Breast epithelium (tissue), 4 donors: ENCODE measurements around the gene SNRPN. TPM values are rescaled to one million over a fixed set of nuclear protein-coding genes. Genes with fewer than 3 reads are reported as not detected.
A peak's percentile ranks its signal among the peaks of the same experiment; 100 is the strongest.

ENCODE experiments used
- DNase-seq, 2 donors: peaks; one replicate each; pipeline ENCODE4 v3.0.0-alpha.2; 2019; ENCODE audit warnings: low spot score in 2 of 2
- H3K27ac ChIP-seq, 2 donors: fragments of 200-600 bp; sonication (generic) in 1 of 2; one replicate each; pipeline ENCODE4 v1.5.1; 2016 to 2019; ENCODE audit warnings: mild to moderate bottlenecking in 1 of 2
- H3K27me3 ChIP-seq, 2 donors: fragments of 200-600 bp; sonication (generic) in 1 of 2; one replicate each; pipeline versions ENCODE4 v1.5.1 to v1.6.0; 2017 to 2019; ENCODE audit warnings: control low read depth in 1 of 2, mild to moderate bottlenecking in 1 of 2
- H3K36me3 ChIP-seq: fragments of 200-600 bp; one replicate; pipeline ENCODE4 v1.5.1; 2019
- H3K4me1 ChIP-seq, 2 donors: fragments of 200-600 bp; sonication (generic); one replicate each; pipeline ENCODE4 v1.5.1; 2016 to 2019; ENCODE audit warnings: control low read depth in 1 of 2
- H3K4me3 ChIP-seq, 3 donors: fragments of 200-600 bp; sonication (generic); 1 replicate in 2 of 3; 2 replicates in 1 of 3; pipeline ENCODE4 v1.5.1; 2016 to 2019; ENCODE audit warnings: mild to moderate bottlenecking in 3 of 3, moderate library complexity in 2 of 3
- H3K9me3 ChIP-seq, 2 donors: fragments of 200-600 bp; sonication (generic) in 1 of 2; one replicate each; pipeline ENCODE4 v1.5.1; 2016 to 2019; ENCODE audit warnings: control low read depth in 1 of 2
- CTCF ChIP-seq, 3 donors: fragments of 450-650 bp; IDR thresholded peaks; one replicate each; pipeline ENCODE4 v1.5.1; 2016 to 2017; ENCODE audit warnings: antibody characterized with exemption in 3 of 3, mild to moderate bottlenecking in 3 of 3, moderate library complexity in 3 of 3
- POLR2A ChIP-seq: fragments of 450-650 bp; IDR thresholded peaks from one replicate; pipeline ENCODE4 v1.6.1; 2016; ENCODE audit warnings: antibody characterized with exemption, mild to moderate bottlenecking, moderate library complexity
- POLR2AphosphoS5 ChIP-seq, 3 donors: sonication (generic); formaldehyde crosslinking; IDR thresholded peaks; one replicate each; pipeline ENCODE4 v1.6.1; 2017; ENCODE audit warnings: antibody characterized with exemption in 3 of 3
- intact Hi-C: fragments of 100-400 bp; cut with DNase I; formaldehyde crosslinking; loops from one replicate; pipeline ENCODE4 v1.15.1; 2023; ENCODE audit warnings: low total_unique reads
- total RNA-seq, 3 donors: library from RNA; depleted of rRNA; stranded (reverse); fragments of >200 nt; gene quantifications; one replicate each; pipeline ENCODE4 v1.1.0, GENCODE V29; 2016

Gene SNRPN
- total RNA-seq, 3 donors from 2014 or later, result 64.5 to 145 (median 127) TPM

- Histone ChIP-seq H3K27me3 (no peaks in the 10 kb centered on the region), H3K4me3 (peak overlapping the region; percentile 70 to 80 (median 70)), H3K27ac (peak overlapping the region; percentile 90 to 96), H3K9me3 (no peaks in the 10 kb centered on the region), H3K36me3 (no peaks in the 10 kb centered on the region), H3K4me1 (no peaks in the 10 kb centered on the region)
- TF ChIP-seq POLR2AphosphoS5 (IDR thresholded peaks at IDR 0.05) (peak in 1 of 3 donors; percentile 57), CTCF (IDR thresholded peaks at IDR 0.05) (no peak)
- peak; percentile 68 to 82 for DNase-seq
- intact Hi-C loops, result no loop called here
Observed at GRCh38 chr15:24956111-24956838, 1.5 kb downstream of the SNRPN start.

GRCh38 chr15:24957691-24958090, 2.9 kb downstream of the SNRPN start:
- Histone ChIP-seq H3K36me3 (peaks cover 6% of the 10 kb centered on the region), H3K4me1 (no peaks in the 10 kb centered on the region), H3K9me3 (peaks cover 0 to 8% of the 10 kb centered on the region in 2 donors), H3K4me3 (no peak overlapping the region), H3K27ac (no peak overlapping the region), H3K27me3 (no peaks in the 10 kb centered on the region)
- TF ChIP-seq CTCF (IDR thresholded peaks at IDR 0.05), result no peak
- no peak for TF ChIP-seq POLR2A
- no peak for TF ChIP-seq POLR2AphosphoS5 (IDR thresholded peaks at IDR 0.05)
- DNase-seq, result no peak
- intact Hi-C loops, result no loop called here

GRCh38 chr15:24961967-24962366, 7.2 kb downstream of the SNRPN start:
- intact Hi-C loops, result no loop called here
- TF ChIP-seq CTCF (IDR thresholded peaks at IDR 0.05), result no peak
- TF ChIP-seq POLR2A, result no peak
- no peak for TF ChIP-seq POLR2AphosphoS5 (IDR thresholded peaks at IDR 0.05)
- Histone ChIP-seq H3K36me3 (peaks cover 20% of the 10 kb centered on the region), H3K27me3 (no peaks in the 10 kb centered on the region), H3K9me3 (peaks cover 9 to 32% of the 10 kb centered on the region in 2 donors), H3K4me3 (no peak overlapping the region), H3K27ac (no peak overlapping the region), H3K4me1 (no peaks in the 10 kb centered on the region)
- no peak for DNase-seq

DNA sequence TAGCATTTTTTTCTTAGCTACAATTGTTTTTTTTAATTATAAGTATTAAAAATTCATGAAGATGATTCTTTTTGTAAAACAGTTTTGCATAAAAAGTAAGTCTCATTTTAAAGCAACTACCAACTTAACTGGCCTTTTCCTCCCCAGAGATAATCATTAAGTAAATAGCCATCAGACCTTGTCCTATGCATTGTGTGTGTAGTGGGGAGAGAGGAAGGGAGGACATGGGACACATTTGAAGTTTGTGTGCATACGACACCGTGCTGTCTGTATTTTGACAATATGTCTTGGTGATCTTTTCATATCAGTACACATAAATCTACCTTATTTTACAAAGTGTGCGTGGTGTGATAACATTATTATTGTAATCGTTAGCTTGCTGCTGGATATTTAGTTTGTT, 8.1 kb downstream of the SNRPN start:
- H3K36me3 ChIP-seq, result peaks cover 20% of the 10 kb centered on the region
- H3K4me3 ChIP-seq, result no peak overlapping the region
- H3K4me1 ChIP-seq, result no peaks in the 10 kb centered on the region
- peaks cover 15 to 36% of the 10 kb centered on the region in 2 donors for H3K9me3 ChIP-seq
- TF ChIP-seq CTCF (IDR thresholded peaks at IDR 0.05) (no peak), POLR2A (no peak), POLR2AphosphoS5 (IDR thresholded peaks at IDR 0.05) (no peak)
- intact Hi-C loops, result no loop called here
- H3K27me3 ChIP-seq, result no peaks in the 10 kb centered on the region
- H3K27ac ChIP-seq, result no peak overlapping the region
- DNase-seq, result no peak

DNA sequence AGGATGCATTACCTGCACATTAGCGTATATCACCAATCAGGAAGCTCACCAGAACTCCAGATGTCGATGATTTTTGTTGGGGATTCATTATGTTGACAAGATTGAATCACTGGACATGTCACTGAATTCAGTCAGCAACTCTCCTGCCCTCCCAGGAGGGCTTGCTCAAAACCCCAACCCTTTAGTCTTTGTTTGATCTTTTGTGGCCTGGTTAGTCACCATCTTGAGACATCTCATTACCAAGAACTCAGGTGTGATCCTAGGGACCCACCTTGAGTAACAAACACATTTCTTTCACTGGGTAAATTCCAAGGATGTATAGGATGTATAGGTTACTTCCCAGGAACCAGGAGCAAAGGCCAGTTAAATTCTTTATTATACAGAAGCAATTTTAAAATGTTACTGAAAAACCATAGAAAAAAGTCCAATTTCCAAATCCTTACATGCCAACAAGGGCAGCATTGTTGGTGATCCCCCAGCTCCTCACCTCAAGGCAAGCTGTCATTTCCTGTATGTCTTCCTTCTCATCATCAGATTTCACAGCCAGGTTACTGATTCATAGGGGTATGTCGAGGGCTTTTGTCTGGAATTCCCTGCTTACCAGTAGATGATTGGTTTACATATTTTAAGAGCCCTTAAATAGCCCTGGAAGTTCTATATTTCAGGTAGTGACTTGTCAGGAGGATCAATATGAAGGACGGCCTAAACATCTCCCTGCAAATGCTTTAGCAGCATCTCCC, 11.7 kb downstream of the SNRPN start:
- intact Hi-C loops, result no loop called here
- no peak for DNase-seq
- no peak overlapping the region for H3K27ac ChIP-seq
- no peak overlapping the region for H3K4me3 ChIP-seq
- no peaks in the 10 kb centered on the region for H3K27me3 ChIP-seq
- H3K9me3 ChIP-seq, result peaks cover 24 to 57% of the 10 kb centered on the region in 2 donors
- peaks cover 31% of the 10 kb centered on the region for H3K36me3 ChIP-seq
- TF ChIP-seq CTCF (IDR thresholded peaks at IDR 0.05) (no peak), POLR2A (no peak)
- H3K4me1 ChIP-seq, result no peaks in the 10 kb centered on the region
